ENCODE results near the gene CCDC30.
"Not testable (repeated sequence)": the region's sequence is repeated elsewhere in the genome, so short reads cannot be mapped to it uniquely, and the experiment has no call there.

Gene CCDC30

DNA sequence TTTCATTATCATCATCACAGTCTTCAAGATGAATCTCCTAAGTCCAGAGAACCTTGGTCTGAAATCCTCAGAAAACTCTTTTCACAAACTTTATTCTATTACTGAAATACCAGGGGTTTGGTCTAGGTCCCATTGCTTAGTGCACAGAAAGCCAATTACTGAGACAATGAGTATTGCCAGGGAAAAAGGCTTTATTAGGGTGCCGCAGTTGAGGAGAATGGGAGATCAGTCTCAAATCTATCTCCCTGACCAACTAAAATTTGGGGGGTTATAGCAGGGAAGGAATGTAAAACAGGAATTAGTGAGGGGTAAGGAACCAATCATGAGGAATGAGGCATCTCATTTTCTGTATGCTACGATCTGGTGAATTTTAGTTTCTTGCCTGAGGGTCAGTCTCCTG, 124.7 kb downstream of the CCDC30 start:
- DNase-seq (ENCODE audit: low read depth): no peak
- no peak overlapping the region for H3K4me3 ChIP-seq (ENCODE audit: low read depth, low read length)
- TF ChIP-seq, protein P1, sequence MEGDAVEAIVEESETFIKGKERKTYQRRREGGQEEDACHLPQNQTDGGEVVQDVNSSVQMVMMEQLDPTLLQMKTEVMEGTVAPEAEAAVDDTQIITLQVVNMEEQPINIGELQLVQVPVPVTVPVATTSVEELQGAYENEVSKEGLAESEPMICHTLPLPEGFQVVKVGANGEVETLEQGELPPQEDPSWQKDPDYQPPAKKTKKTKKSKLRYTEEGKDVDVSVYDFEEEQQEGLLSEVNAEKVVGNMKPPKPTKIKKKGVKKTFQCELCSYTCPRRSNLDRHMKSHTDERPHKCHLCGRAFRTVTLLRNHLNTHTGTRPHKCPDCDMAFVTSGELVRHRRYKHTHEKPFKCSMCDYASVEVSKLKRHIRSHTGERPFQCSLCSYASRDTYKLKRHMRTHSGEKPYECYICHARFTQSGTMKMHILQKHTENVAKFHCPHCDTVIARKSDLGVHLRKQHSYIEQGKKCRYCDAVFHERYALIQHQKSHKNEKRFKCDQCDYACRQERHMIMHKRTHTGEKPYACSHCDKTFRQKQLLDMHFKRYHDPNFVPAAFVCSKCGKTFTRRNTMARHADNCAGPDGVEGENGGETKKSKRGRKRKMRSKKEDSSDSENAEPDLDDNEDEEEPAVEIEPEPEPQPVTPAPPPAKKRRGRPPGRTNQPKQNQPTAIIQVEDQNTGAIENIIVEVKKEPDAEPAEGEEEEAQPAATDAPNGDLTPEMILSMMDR (IDR thresholded peaks at IDR 0.05; ENCODE audit: control insufficient read depth, extremely low read depth, insufficient read depth): no peak

DNA sequence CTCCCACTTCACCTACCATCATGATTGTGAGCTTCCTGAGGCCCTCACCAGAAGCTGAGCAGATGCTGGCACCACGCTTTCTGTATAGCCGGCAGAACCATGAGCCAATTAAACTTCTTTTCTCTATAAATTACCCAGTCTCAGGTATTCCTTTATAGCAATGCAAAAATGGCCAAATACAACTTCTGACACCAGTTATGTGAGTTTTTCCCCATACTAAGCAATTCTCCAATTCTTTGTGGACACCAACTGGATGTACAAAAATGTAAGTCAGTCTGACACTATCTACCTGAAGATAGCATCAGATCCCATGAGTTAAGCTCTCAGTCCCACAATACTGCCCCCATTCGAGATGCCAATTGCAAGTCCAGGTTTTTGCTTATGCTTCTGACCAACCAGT, 129.7 kb downstream of the CCDC30 start:
- TF ChIP-seq, protein P1 (IDR thresholded peaks at IDR 0.05; ENCODE audit: control insufficient read depth, extremely low read depth, insufficient read depth): no peak
- DNase-seq (ENCODE audit: low read depth): no peak
- H3K4me3 ChIP-seq (ENCODE audit: low read depth, low read length): no peak overlapping the region

DNA sequence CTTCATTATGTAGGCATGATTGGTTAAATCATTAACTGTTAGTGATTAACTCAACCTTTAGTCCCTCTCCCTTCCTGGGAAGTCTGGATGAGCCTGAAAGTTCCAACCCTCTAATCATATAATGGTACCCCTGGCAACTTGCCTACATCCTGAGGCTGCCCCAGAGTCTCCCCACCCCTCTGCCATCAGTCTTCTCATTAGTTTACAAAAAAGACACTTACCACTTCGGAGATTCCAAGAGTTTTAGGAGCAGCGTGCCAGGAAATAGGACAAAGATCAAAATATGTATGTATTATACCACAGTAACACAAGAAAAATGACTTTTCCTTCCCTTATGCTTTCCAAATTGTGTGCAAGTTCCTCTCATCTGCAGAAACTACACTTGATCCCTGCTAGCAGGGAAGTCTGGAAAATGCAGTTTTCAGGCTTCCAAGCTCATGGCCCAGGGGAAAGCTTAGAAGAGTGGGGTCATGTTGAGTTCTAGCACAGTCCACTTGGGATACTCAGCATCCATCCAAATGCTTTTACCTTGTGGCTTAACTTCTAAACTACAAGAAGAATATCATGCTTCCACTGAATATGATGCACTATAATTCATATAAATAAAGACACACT, 130.5 kb downstream of the CCDC30 start:
- no peak for DNase-seq (ENCODE audit: low read depth)
- TF ChIP-seq, protein P1 (IDR thresholded peaks at IDR 0.05; ENCODE audit: control insufficient read depth, extremely low read depth, insufficient read depth): no peak
- H3K4me3 ChIP-seq (ENCODE audit: low read depth, low read length): no peak overlapping the region

DNA sequence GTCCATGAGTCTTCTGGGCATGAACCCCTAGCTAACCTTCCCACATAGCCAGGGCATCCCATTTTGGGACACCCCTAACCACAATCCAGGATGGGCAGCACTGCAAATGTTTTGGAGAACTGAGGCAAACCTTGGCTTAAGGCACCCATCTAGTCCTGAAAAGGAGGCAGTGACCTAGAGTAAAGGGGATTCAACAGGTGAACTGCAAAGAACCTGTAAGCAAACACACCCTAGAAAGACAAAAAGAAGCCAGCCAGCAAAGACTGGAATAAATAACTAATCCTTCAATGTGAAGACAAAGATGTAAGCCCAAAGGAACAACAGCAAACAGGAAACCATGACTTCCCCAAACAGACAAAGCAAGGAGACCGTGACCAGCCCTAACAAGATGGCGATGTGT, 138.4 kb downstream of the CCDC30 start:
- DNase-seq (ENCODE audit: low read depth): no peak
- TF ChIP-seq, protein P1 (IDR thresholded peaks at IDR 0.05; ENCODE audit: control insufficient read depth, extremely low read depth, insufficient read depth): no peak
- no peak overlapping the region for H3K4me3 ChIP-seq (ENCODE audit: low read depth, low read length)

DNA sequence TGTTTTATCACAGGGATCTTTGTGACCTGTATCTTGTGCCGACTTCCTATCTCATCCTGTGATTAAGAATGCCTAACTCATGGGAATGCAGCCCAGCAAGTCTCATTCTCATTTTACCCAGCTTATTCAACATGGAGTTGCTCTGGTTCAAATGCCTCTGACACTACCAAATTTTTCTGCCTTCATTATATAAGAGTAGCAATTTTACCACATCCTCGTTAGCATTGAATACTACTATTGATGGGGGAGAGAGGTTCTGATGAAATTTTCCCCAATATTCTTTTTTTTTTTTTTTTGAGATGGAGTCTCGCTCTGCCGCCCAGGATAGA, 150.7 kb downstream of the CCDC30 start:
- TF ChIP-seq, protein P1 (IDR thresholded peaks at IDR 0.05; ENCODE audit: control insufficient read depth, extremely low read depth, insufficient read depth): no peak
- H3K4me3 ChIP-seq (ENCODE audit: low read depth, low read length): no peak overlapping the region
- no peak for DNase-seq (ENCODE audit: low read depth)

DNA sequence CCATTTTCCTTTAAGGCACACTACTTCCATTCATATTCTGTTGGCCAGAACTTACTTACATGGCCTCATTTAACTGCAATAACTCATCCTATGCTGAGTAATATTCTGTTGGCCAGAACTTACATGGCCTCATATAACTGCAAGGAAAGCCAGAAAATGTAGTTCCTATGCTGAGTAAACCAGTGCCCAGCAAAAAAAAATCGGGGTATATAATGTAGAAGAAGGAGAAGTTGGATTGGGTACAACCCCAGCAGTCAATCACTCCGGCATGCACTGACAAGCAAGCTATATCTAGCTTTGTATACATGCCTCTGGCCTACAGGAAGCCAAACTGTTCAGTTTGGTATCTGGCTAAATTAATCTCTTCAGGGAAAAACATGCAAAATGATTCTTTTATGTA, 155.8 kb downstream of the CCDC30 start:
- TF ChIP-seq, protein P1 (IDR thresholded peaks at IDR 0.05; ENCODE audit: control insufficient read depth, extremely low read depth, insufficient read depth): no peak
- H3K4me3 ChIP-seq (ENCODE audit: low read depth, low read length): no peak overlapping the region
- DNase-seq (ENCODE audit: low read depth): no peak

DNA sequence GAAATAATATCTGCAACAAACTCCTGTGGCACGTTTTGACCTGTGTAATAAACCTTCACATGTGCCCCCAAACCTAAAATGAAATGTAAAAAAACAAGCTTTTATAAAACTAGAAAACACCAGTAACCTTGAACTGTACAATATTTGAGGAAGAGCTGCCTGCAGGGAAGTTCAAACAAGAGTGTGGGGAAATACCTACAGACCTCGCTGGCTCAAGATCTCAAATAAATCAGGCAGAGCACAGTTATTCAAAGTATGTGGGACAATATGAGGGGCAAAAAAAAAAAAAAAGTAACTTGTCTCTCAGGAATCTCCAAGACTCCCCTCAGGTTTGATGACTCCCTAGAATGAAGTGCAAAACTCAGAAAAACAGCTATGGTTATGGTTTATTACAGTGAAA, 157.2 kb downstream of the CCDC30 start:
- no peak overlapping the region for H3K4me3 ChIP-seq (ENCODE audit: low read depth, low read length)
- DNase-seq (ENCODE audit: low read depth): no peak
- TF ChIP-seq, protein P1 (IDR thresholded peaks at IDR 0.05; ENCODE audit: control insufficient read depth, extremely low read depth, insufficient read depth): no peak

DNA sequence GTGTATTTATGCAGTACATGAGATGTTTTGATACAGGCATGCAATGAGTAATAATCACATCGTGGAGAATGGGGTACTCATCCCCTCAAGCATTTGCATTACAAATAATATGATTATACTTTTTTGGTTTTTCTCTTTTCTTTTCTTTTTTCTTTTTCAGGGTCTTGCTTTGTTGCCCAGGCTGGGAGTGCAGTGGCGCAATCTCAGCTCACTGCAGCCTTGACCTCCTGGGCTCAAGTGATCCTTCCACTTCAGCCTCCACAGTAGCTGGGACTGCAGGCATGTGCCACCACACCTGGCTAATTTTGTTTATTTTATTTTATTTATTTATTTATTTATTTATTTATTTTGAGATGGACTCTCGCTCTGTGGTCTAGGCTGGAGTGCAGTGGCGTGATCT, 158.1 kb downstream of the CCDC30 start:
- not testable (repeated sequence) for H3K4me3 ChIP-seq (ENCODE audit: low read depth, low read length); DNase-seq (ENCODE audit: low read depth)

DNA sequence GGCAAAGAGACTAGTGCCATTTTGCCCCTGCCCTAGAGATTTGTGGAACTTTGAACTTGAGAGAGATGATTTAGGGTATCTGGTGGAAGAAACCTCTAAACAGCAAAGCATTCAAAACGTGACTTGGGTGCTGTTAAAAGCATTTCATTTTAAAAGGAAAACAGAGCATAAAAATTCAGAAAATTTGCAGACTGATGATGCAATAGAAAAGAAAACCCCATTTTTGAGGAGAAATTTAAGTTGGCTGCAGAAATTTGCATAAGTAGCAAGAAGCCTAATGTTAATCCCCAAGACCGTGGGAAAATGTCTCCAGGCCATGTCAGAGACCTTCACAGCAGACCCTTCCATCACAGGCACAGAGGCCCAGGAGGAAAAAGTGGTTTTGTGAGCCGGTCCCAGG, 164.1 kb downstream of the CCDC30 start:
- H3K4me3 ChIP-seq (ENCODE audit: low read depth, low read length); DNase-seq (ENCODE audit: low read depth): not testable (repeated sequence)
